Neural crest cell (in vitro differentiated cells): ENCODE data around the gene BDKRB2. TPM values are rescaled to one million over a fixed set of nuclear protein-coding genes. Genes with fewer than 3 reads are reported as not detected.

Experiments
- DNase-seq: peaks from one replicate; pipeline ENCODE4 v3.0.0; 2021; ENCODE audit warnings: low read depth, mixed read lengths, low spot score
- H3K27ac Mint-ChIP-seq: one replicate; pipeline ENCODE4 v1.8.0; 2021; ENCODE audit warnings: mild to moderate bottlenecking, mixed read lengths; ENCODE audit not compliant: unreplicated experiment
- H3K27me3 Mint-ChIP-seq: 2 replicates; pipeline ENCODE4 v1.8.0; 2021; ENCODE audit warnings: low read depth, mild to moderate bottlenecking, mixed read lengths
- H3K36me3 Mint-ChIP-seq: 2 replicates; pipeline ENCODE4 v1.8.0; 2021; ENCODE audit warnings: low read depth, mild to moderate bottlenecking, mixed read lengths
- H3K4me1 Mint-ChIP-seq: 2 replicates; pipeline ENCODE4 v1.8.0; 2021; ENCODE audit warnings: mixed read lengths
- H3K4me3 Mint-ChIP-seq: one replicate; pipeline ENCODE4 v1.8.0; 2021; ENCODE audit warnings: mild to moderate bottlenecking, mixed read lengths
- H3K9me3 Mint-ChIP-seq: 2 replicates; pipeline ENCODE4 v1.8.0; 2021; ENCODE audit warnings: mixed read lengths
- CTCF ChIP-seq: fragments of 200-600 bp; sonication (generic); conservative IDR thresholded peaks from 2 replicates; pipeline ENCODE4 v1.5.0; 2021; ENCODE audit warnings: antibody characterized with exemption, mild to moderate bottlenecking
- total RNA-seq: library from RNA; stranded (reverse); gene quantifications from 2 replicates; pipeline ENCODE4 v1.2.1, GENCODE V29; 2021

BDKRB2 gene
- total RNA-seq, 1 donor from 2014 or later = 0.09 TPM

GRCh38 chr14:96224480-96225096 lies 19.9 kb downstream of the BDKRB2 start:
- H3K9me3 Mint-ChIP-seq = peaks cover 2% of the 10 kb centered on the region
- H3K27me3 Mint-ChIP-seq = no peaks in the 10 kb centered on the region
- no peak for DNase-seq
- H3K4me3 Mint-ChIP-seq = no peak overlapping the region
- H3K27ac Mint-ChIP-seq = no peak overlapping the region
- H3K4me1 Mint-ChIP-seq = no peaks in the 10 kb centered on the region
- no peak for TF ChIP-seq CTCF
- no peaks in the 10 kb centered on the region for H3K36me3 Mint-ChIP-seq

- TF ChIP-seq CTCF = no peak
- no peak overlapping the region for H3K27ac Mint-ChIP-seq
- no peaks in the 10 kb centered on the region for H3K4me1 Mint-ChIP-seq
- DNase-seq = no peak
- H3K4me3 Mint-ChIP-seq = no peak overlapping the region
- H3K36me3 Mint-ChIP-seq = no peaks in the 10 kb centered on the region
- H3K9me3 Mint-ChIP-seq = peaks cover 2% of the 10 kb centered on the region
- H3K27me3 Mint-ChIP-seq = no peaks in the 10 kb centered on the region
Observed at GRCh38 chr14:96225213-96225612, 20.6 kb downstream of the BDKRB2 start.

GRCh38 chr14:96225745-96226151 lies 21.1 kb downstream of the BDKRB2 start:
- H3K27me3 Mint-ChIP-seq = no peaks in the 10 kb centered on the region
- no peak for DNase-seq
- no peaks in the 10 kb centered on the region for H3K36me3 Mint-ChIP-seq
- no peak overlapping the region for H3K27ac Mint-ChIP-seq
- peaks cover 2% of the 10 kb centered on the region for H3K9me3 Mint-ChIP-seq
- no peaks in the 10 kb centered on the region for H3K4me1 Mint-ChIP-seq
- TF ChIP-seq CTCF = peak; percentile 19
- H3K4me3 Mint-ChIP-seq = no peak overlapping the region

- no peak overlapping the region for H3K27ac Mint-ChIP-seq
- no peaks in the 10 kb centered on the region for H3K36me3 Mint-ChIP-seq
- H3K4me1 Mint-ChIP-seq = peaks cover under 1% of the 10 kb centered on the region
- no peaks in the 10 kb centered on the region for H3K27me3 Mint-ChIP-seq
- no peak for DNase-seq
- TF ChIP-seq CTCF = no peak
- peaks cover 2% of the 10 kb centered on the region for H3K9me3 Mint-ChIP-seq
- no peak overlapping the region for H3K4me3 Mint-ChIP-seq
Observed at GRCh38 chr14:96227428-96227827, 22.8 kb downstream of the BDKRB2 start.

DNA sequence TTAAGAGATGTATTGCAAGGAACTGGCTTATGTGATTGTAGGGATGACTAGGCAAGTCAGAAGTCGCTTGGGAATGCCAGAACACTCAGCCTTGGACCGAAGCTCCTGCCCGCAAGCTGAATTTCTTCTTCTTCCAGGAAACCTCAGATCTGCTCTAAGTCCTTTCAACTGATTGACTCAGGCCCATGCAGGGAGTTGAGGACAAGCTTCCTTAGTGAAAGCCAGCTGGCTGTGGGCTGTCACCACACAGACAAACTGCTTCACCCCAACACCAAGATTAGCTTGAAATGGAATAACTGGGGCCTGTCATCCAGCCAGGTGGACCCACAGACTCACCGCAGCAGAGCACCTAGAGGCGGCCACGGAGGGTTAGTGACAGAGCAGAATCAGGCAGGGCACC lies 24.7 kb downstream of the BDKRB2 start:
- H3K36me3 Mint-ChIP-seq = no peaks in the 10 kb centered on the region
- no peak overlapping the region for H3K4me3 Mint-ChIP-seq
- H3K9me3 Mint-ChIP-seq = peaks cover 2% of the 10 kb centered on the region
- H3K27me3 Mint-ChIP-seq = no peaks in the 10 kb centered on the region
- TF ChIP-seq CTCF = no peak
- no peak overlapping the region for H3K27ac Mint-ChIP-seq
- H3K4me1 Mint-ChIP-seq = peaks cover 4% of the 10 kb centered on the region
- no peak for DNase-seq
